HG03442 (cell line): Measurements from ENCODE around the gene RPAP3.

Experiments used
- ATAC-seq: cut with Tn5 transposase; IDR thresholded peaks from one replicate; pipeline ENCODE4 v1.9.1; 2021; ENCODE audit warnings: mild to moderate bottlenecking, moderate library complexity; ENCODE audit not compliant: unreplicated experiment

RPAP3 gene

DNA sequence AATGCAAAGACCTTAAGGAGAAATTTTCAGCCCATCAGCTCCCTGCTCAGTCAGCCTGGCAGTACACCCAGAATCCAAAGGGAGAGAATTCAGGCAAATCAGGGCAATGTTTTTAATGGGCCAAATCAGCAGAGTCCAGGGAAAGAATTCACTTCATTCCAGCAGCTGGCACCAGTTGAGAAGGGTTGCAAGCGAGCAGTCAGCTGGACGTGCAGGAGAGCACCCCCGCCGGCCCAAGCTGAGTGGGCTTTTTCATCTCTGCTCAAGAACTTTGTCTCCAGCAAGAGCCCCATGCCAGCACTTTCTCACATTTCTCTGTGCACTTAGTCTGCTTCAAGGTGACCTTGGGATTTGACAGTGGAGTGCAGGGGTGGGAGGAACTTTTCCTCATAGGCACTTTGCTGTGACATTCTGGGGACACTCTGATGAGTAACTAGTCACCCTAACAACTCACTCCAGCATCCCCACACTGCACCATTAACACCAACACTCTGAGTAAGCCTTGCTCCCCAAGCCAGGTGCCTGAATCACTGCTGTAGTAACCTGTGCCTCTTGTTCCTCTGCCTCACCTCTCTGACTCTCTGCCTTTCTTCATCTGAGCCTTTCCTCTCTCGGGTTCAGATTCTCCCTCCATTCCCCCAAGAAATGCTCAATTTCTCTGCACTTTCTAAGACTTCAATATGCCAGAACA, 17.3 kb upstream of the RPAP3 start:
- ATAC-seq, result no peak

DNA sequence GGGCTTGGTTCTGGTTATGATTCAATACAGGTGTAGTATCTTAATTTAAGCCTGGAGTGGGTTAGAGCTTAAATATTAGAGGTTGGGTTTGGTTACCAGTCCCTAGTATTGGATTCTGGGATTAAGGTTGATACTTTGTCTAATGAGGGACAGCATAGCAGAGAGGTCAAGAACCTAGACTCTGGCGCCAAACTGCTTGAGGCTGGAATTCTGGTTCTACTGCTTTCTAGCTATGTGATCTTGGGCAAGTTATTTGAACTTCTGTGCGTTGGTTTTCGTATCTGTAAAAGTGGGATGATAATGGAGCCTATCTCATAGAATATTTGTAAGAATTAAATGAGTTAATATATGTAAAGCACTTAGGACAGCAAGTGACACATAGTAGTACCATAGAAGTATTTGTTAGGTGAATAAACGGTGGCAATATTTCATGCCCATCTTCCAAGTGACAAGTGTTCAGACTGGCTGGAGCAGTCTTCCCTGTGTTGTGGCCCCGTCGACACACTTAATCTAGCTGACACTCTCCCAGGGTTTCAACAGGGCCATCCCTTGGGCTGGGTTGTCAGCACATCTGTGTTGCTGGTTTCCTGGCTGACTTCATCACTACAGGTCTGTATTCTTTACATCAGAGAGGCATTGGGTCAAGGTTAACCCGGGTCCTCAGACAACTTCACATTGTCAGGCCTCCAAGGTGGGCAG, 16.5 kb upstream of the RPAP3 start:
- ATAC-seq, result no peak

DNA sequence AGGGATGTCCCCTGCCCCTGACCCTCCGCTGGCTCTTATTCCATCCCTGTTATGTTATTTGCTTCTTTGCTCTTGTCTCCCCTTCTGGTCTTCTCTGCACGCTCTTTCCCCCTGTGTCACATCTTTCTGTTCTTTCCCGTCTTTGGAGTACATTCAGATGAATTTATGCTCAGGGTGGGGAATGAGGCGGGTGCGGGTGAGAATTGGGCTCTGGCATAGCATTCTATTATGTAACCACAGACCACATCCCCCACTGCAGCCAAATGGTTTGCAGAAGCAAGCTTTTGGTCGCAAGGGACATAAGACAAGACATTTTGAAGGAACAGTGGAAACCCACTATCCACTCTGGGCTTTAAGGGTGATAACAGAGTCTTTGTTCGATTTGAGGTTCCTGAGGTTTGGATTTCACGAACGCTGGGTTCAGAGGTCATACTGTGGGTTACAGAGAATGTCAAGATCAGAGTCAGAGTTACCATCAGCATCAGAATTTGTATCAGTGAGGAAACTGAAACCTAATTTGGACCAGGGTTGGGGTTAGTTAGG, 15.7 kb upstream of the RPAP3 start:
- ATAC-seq, result no peak

DNA sequence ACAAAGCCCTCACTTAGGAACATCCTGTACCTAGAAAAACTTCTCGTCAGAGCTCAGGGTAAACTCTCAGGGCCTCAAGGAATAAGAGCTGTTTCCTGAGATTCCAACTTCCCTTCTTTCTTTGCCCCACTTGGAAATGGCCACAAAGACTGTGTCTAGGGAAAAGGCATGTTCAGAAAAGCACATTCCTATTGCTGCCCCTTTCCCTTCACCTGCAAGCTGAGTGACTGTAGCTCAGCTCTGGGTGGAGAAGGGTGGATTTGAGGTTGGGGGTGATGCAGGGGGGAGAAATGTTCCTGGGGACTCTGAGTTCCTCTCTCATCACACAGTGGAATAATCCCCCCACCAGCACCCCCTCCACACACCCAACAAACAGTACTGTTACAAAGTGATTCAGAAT, 12.7 kb upstream of the RPAP3 start:
- no peak for ATAC-seq

DNA sequence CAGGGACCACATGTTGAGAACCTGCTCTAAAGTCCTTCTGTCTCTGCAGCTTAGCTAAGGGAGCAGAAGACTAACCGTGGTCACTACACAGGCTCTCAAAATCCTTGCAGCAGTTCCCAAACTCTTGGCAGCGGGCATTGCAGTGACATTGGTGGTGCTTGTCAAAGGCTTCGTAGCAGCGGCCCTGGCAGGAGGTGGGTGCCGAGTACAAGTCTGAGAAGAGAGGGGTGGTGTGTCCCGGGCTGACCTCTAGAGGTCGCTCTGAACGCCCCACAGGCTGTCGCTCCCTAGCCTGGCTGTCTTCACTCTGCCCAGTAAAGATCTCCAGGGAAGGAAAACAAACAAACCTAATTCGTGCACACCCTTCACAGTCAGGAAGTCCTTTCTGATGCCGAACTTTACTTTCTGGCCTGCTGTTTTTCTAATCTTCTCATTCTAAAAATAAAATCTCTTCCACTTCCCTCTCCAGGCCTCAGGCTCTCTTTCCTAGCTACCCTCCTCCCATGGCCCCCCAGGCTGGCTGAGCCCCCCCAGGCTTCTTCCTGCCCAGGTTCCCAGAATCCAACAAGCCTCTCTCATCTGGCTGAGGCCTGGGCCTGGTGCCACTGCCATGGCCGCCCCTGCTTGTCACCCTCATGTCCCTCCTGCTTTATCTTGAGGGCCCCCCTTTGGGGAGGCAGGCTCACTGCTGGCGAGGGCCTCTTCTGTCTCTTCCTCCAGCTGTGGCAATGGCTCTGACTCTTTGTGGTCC, 11.8 kb upstream of the RPAP3 start:
- ATAC-seq, result peak; percentile 60

DNA sequence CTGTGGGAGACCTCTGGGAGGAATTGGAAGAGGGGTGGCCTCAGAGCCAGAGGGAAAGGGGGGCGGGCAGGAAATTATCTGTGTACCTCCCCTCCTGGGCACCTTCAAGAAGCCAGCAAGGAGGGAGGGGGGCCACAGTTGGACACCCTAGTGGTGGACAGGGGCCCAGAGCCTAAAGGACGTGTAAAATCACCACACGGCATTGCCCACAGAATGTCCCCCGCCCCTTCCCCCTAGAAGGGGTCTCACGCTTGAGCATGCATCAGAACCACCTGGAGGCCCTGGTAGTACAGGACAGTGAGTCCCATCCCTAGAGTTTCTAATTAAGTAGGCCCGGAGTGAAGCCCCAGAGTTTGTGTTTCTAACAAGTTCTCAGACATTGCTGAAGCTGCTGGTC, 11.2 kb upstream of the RPAP3 start:
- ATAC-seq, result no peak

DNA sequence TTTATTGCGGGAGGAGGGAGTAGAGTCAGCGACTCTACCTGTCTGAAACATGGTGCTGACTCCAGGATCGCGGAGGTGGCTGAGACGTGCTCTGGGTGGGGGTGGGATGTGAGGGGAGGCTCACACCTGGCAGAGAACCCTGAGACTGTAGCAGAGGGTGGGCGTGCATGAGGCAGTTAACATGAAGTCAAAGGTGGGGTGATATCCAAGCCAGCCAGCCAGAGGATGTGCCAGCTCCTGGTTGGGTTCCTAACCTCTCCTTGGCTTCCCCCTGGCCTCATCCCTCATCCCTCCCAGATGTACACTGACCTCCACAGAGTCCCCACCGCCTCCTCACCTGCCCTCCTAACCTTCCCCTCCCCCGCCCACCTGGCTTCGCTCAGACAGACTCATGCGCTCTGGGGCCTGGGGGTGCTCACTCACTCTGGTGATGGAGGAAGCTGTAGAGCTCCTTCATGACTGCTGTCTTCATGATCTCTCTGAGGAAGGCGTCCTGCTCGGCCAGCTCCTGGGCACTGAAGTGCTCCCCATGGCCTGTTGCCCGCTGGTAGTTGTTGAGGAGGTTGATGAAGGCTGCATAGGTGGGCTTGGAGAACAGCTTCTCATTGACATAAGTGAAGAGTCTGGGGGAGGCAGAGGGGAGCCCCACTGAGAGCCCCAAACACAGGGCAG, 10.2 kb upstream of the RPAP3 start:
- no peak for ATAC-seq

DNA sequence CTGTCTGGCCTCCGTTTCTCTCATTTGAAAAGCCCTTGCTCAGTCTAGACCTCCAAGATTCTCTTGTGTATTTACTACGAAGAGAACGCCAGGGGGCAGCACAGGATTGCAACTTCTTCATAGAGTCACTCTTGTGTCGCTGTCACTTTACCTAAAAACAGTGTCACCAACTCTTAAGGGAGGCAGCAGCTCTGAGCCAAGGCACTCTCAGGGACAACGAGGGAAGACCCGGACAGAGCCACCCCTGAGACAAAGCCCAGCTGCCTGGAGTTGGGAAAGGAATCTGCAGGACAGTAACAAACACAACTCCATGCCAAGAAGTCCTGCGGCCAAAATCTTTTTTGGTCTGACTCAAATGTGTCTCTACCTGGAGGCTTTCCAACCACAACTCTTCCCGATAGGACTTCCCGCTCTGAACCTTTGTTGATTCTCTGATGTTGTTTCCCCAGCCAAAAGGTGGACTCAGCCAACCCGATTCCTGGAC, 9.6 kb upstream of the RPAP3 start:
- peak; percentile 60 for ATAC-seq

DNA sequence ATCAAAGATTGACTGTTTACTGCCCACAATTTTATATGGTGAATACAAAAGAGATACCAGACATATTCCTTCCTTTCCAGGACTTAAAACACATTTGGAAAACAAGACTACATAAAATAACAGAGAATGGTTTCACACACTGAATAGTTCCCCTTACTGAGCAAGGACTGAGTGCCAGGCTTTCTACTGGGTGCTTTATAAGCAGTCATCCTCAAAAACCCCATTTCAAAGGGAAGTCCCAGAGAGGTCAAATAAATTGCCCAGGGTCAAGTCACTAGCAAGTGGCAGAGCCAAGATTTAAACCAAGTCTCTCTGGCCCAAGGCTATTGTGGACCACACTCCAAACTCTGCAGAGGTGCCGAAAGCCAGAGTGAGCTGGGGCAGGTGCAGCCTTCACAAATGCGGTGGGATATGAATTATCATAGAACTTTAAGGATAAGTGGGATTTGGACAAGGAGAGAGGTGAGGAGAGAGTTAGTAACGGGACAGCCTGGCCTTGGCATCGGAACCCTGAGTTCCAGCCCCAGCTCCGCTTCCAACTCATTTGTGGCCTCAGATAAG, 9.1 kb upstream of the RPAP3 start:
- ATAC-seq, result no peak

DNA sequence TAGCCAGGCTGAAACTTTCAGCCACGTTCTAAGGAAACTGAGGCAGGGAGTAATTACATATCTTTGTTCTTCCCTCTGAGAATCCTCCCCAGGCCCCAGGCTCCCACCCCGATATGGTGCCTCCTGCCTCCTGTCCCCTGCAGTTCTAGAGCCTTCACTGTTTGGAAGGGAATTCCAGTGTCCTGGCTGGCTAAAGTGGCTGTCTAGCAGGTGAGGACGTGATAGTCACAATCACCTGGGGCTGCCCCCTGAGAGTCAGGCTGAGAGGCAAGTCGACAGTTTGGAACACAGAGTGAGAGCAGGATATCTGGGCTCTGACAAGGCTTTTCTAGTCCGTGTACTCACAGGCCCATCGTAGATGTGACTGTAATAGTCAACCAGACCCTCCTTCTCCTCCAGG, 6.3 kb upstream of the RPAP3 start:
- ATAC-seq, result no peak

DNA sequence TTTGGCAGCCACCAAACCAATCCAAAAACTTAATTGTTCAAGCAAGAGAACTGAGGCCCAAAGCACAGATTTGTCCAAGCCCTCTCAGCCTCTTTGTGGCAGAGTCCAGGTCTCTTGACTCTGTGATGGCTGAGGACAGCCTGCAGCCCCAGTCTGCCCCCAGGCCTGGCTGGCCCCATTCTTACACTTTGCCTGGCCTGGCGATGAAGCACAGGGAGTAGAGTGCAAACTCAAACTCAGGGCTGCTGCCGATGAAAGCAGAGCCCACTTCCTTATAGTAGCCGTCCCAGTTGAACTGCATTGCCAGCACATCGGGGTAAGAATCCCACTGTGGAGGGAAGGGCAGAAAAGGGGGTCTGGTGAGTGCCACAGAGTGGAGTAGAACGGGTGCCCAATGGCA, 5.6 kb upstream of the RPAP3 start:
- no peak for ATAC-seq

DNA sequence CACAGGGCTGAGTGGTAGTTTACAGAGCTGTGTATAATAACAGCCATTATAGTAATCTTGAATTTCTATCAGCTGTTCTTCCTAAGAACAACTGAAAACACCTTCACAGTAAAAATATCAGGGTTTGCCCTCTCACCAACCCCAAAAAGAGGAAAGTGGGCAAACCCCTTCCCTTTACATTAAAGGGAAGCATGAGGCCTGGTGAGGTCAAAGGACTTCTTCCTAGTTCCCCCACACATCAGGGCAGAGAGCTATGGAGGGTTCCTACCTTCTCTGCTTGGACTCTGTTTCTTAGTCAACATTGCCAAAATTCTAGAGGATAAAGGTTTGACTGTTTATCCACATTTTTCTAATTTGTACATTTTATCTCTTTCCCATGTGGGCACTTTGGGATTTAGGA, 4.4 kb upstream of the RPAP3 start:
- no peak for ATAC-seq

DNA sequence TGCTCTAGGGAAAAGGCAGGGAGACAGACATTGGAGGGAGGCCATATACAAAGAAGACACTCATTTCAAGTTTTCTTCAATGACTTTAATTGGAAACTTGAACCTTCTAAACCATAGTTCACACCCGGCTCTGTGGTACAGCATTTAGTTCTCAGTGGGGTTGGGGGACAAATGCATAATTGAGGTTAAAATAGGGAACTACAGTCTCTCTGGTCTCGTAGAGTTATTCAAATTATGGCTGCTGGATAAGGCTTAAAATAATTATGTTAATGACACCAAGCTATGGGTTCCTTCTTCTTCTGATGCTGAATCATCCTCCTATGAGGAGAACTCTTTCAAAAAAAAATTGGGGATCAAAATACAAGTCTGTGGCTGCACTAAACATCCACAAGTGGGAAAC, 3.8 kb upstream of the RPAP3 start:
- ATAC-seq, result no peak

DNA sequence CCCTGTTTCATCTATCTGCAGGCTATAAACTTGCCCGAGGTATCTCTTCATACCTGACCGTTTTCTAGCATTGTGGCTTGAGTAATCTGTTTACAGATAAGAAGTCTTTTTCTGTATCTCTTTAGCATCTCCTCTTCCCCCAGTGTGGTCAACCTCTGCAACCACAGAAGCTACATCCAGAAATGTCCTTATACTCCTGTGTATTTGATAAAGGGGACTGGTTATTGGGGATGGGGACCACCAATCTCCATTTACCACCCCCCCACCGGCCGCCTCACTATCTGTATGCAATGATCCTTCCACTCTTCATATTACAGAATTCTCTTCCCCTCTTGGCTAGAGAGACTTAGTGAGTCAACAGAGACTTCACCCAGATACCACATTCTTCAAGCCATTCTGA, 3.4 kb upstream of the RPAP3 start:
- ATAC-seq, result no peak

DNA sequence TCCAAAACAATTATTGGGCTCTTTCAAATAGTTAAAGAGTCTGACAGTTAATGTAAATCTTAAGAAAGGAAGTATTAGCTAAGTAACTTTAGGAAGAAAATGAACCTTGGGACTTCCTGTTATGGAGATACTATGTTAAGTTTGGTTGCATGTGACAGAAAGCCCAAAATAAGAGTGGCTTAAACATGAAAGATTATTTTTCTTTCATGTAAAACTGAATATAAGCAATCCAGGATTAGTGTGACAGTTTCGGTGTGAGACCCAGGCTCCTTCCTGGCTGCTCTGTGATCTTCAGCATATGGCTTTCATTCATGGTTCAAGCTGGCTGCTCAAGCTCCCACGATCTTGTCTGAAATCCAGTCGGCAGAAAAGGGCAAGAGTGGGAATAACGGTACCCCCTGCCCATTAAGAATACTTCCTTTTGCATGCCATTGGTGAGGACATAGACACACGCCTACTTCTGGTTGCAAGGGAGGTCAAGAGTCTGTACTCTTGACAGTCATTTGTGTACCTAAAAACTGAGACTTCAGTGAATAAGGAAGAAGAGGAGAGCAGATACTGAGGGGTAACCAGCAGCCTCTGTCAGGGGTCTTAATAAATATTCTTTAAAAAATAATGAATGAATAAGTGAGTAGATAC, 2.2 kb upstream of the RPAP3 start:
- ATAC-seq, result no peak

DNA sequence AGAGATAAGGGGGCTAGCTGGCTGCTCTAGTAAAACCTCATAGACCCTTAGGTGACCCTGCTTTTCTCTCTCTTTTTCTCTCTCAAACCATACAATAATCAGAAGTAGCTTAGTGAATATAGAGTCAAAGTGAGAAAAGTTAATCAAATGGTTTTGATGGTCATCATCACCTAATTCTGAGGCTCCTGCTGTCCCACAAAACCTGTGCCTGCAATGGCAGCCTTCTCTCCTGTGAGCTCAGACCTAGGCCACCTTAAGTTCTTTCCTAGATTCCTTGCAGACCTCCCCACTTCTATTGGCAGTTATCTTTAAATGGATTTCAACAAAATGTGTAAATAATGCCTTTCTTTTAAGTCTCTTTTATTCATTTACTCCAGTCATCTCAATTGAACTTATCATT, 1.5 kb upstream of the RPAP3 start:
- ATAC-seq, result no peak

DNA sequence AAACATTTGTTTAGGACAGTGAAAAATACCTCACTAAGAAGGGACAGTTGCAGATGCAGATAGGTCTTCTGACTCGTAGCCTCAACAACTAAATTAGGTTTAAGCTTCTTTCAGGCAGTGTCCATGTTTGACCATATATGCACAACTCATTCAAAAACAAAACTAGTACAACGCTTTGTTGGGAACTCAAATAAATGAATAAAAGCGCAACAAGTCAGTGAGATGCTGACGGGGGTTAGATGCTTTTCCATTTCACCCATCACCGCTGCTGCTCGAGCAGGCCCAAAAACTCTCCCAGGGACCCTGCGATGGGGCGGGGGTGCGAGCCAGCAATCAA, 633 bp downstream of the RPAP3 start:
- no peak for ATAC-seq

DNA sequence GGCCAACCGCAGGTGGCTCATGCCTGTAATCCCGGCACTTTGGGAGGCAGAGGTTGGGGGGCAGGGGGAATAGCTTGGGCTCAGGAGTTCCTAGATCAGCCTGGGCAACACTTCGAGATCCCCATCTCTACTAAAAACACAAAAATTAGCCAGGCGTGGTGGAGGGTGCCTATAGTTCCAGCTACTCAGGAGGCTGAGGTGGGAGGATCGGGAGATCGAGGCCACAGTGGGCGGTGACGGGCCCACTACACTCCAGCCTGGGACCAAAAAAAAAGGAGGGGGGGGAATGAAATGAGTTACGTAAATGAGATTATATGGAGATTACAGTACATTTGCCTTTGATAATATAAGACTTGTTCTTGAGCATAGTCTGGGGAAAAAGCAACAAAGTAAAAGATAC, 1.1 kb downstream of the RPAP3 start:
- no peak for ATAC-seq

DNA sequence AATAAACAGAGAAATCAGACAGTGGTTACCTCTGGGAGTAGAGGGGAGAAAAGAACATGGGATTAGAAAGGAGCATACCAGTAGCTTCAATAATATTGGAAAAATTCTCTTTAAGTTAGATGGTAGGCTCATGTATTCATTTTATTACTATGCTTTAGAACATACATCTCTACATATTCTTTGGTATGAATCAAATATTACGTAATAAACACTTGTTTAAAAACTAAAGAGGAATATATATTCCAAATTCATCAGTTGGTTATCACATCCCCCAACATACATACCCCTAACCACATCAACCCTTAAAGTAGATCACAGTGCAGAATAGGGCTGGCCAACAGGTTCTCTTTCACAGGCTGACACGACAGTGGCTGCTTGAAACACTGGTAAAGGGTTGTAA, 5.6 kb downstream of the RPAP3 start:
- no peak for ATAC-seq

DNA sequence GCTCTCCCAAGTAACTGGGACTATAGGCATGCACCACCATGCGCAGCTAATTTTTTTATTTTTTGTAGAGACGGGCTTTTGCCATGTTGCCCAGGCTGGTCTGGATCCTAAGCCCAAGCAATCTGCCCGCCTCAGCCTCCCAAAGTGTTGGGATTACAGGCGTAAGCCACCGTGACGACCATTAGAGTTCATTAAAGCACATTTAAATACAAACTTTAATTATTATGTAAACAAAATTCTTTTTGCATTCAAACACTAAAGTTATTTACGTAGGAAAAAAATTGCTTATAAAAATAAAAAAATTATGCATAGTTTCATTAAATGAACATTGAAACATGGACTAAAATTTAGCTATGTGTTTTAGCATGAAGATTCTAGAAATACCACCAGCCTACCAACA, 7.2 kb downstream of the RPAP3 start:
- ATAC-seq, result no peak

DNA sequence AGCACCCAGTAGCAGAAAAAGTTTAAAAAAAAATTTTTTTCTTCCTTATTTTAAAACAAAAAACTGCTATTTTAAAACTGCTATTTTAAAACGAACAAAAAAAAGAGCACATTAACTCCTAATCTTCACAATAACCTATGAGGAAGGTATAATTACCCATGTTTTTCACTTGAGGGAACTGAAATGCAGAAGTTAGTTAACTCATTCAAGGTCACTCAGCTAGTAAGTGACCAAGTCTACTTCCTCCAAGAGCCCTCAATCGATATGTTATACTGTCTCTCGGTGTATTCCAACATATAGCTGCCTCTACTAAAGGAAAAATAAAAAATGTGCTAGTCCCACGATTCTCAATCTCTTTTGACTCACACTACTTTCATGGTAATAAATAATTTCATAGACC, 7.8 kb downstream of the RPAP3 start:
- ATAC-seq, result no peak
